HG03139 (cell line): ENCODE results near the gene POMZP3.
"Not testable (repeated sequence)": the region's sequence is repeated elsewhere in the genome, so short reads cannot be mapped to it uniquely, and the experiment has no call there.

Experiments
- ATAC-seq: cut with Tn5 transposase; IDR thresholded peaks from one replicate; pipeline ENCODE4 v1.9.1; 2021; ENCODE audit not compliant: unreplicated experiment

The POMZP3 gene

DNA sequence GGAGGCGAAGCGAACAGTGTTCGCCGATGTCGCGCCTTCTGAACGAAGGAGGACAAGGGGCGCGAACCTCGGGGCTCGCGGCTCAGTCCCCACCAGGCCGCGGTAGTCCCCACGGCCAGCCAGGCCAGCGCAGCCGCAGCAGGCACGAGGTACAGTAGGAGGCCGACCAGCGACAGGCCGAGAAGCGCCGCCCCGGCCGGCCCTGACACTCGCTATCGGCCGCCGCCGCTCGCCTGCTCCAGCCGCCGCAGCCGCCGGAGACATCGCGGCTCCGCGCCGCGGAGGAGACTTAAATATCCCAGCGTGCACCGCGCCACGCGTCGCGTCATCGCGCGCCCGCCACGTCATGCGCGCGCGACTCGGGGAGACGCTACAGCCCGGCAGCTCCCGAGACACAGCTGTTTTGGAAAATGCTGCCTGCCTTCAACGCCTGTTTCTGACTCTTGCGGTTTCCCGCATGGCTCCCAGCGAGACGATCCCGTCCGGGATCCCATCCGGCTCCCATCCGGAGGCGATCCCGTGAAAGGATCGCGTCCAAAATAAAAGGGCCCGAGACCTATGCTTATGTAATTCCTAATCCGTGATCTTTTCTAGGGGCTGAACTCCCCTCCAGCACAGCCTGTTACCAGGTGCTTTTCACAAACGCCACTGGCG is at the start of gene POMZP3:
Gene POMZP3, minus strand, starts transcription at position 291 of the 654 bp plus-strand sequence. CDS start 1,215 bp downstream, outside the sequence.
- ATAC-seq: peak; percentile 78

DNA sequence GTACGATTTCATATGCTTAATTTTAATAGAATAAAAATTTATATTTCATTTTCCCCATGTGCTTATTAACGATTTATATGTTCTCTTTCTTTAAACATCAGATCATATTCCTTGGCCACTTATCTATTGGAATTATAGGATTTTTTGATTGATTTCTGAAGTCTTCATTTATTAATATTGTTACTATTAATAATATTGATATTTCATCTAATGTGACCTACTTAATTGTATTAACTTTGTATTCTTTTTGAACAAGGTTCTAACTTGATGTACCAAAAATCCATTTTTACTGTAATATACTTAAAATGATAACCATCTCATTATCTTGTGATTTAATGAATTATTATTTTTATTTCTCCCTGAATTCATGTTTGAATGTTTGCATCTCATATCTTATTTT is 48.7 kb upstream of the POMZP3 start:
- not testable (repeated sequence) for ATAC-seq

DNA sequence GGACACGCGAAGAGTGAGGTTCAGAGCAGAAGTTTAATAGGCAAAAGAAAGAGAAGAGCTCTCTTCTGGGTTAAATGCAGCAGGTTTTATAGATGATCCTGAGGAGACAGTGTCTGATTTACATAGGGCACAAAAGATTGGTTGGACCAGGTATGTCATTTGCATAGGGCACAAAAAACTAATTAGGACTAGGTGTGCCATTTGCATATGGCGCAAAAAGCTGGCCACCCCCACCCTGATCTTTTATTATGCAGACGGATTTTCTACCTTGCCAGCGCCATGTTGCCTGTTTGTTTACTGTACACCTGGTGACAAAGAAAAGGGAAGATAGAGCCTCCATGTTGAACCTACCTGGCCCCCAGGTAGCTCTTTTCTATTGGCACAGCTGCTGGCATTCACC is 46.3 kb upstream of the POMZP3 start:
- ATAC-seq: not testable (repeated sequence)

DNA sequence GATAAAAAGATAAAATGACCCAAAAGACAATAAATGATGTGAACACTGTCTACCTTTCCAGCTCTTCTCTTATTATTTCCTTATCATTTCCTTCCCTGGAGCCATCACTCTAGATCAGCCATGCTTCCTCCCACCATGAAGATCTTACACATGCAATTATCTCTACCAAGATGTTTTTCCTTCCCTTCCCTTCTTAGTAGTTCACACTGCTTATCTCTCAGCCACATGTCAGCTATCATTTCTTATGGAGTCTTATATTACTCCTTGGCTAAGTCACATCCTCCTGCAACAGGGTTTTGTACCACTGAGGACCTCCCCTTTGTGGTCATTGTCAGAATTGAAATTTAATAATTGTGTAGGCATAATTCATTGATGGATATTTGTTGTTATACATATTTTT is 32.1 kb upstream of the POMZP3 start:
- ATAC-seq: not testable (repeated sequence)

DNA sequence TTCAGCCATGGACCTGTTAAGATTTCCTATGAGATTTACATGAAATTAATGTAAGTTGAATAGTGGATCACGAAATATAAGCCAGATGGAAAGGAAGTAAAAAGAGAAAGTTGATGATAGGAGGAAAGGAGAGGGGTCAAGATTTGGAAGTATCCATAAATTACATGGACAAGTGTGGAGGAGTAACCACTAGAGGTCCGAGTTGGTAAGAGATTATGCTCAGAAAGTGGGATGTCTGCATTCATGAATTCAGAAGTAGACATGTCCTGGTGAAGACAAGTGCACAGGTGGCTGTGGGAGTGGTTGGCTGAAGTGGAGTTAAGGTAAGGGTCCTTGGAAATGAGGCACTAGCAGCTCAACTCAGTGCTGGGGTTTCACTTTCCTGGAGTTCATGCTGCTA is 29.3 kb upstream of the POMZP3 start:
- not testable (repeated sequence) for ATAC-seq

DNA sequence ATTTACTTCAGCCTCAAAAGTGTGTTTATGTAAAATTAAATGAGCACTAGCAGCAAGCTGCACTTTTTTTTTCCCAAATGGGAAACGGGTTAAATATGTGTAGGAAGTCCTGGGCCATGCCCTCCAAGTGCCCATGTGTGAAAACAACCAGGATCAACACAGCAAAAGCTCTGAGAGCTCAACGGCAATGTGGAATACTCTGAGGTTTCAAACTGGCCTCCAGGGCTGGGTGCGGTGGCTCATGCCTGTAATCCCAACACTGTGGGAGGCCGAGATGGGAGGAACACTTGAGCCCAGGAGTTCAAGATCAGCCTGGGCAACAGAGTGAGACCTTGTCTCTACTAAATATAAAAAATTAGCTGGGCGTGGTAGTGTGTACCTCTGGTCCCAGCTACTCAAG is 15.5 kb upstream of the POMZP3 start:
- ATAC-seq: not testable (repeated sequence)

DNA sequence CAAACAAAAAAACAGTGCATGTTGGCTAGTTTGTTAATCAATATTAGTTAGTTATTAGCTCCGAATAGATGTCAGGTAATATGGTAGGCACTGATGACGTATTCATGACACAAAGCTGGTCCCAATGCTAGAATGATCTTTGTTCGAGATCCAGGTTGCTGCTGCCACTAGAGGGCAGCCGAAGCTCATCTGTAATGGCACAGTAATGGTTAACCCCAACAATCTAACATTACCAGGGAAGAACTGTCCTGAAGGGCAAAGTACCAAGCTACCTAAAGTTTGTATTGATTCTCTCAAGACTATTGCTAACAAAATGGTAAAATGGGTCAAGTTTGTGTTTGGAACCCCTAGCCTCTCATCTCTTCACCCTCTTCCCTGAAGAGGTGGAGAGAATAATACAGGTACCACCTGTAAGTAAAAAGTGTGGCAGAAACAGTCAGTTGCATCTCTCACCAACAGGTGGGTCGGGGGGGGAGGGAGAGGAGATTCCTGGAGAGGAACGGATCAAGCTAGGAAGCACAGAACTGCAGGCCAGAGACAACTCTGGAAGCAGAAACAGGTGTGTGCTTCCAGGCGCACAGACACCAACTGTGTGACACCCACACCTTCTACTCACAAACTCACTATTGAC is 10.1 kb upstream of the POMZP3 start:
- ATAC-seq: peak; percentile 84

DNA sequence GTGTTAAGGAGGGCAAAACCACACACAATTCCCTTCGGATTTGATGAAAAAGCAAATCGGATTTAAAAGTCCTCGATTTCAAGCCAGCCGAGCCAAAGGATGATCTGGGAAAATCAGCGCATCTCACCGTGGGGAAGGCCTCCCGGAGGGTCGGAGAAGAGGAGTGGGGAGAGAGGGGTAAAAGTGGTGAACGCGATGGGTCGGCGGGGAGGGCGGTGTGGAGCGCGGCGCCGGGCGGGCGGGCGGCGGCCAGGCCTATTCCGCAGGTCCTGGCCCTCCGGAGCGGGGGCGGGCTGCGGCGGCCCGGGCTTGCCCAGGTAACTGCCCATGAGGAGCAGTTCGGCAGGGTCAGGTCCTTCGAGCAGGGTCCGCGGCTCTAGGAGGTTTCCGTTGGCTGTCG is 498 bp downstream of the POMZP3 start:
- ATAC-seq: peak; percentile 51

DNA sequence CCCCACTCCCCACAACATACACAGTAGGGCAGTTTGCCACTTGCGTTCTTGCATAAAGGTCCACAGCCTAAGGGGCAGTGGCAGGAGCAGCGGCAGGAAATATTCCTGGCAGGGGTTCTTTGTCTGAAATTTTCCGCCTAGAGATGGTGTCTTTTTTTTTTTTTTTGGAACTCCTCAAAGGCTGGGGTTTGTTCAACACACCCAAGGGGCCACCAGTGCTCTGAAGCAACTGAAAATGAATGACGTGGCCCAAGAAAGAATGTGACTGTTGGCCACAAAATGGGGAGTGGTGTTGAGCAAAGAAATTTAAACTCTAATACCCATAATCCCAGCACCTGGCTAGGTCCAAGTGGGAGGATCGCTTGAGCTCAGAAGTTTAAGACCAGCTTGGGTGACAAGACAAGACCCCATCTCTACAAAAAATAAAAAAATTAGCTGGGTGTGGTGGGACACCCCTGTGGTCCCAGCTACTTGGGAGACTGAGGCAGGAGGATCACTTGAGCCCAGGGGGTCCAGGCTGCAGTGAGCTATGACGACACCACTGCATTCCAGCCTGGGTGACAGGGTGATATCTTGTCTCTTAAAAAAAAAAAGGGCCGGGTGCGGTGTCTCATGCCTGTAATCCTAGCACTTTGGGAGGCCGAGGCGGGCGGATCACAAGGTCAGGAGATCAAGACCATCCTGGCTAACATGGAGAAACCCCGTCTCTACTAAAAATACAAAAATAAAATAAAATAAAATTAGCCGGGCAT is 7.5 kb downstream of the POMZP3 start:
- not testable (repeated sequence) for ATAC-seq

DNA sequence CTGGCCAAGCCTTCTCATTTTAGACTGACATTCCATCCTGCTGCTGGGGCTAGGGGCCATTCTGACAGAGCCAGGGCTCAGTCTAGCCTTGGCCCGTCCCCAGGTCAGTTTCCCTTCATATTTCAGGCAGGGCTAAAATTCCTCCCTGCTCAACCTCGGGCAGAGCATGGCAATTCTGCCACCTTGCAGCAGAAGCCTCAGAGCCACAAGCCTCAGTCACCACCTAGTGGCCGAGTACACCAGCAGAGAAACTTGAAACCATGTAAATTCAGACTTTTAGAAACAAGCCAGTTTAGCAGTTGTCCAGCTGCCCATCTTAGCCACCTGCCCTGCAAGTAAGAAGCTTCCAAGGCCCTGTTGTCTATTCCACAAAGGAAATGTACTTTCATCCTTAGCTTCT is 13.3 kb downstream of the POMZP3 start:
- not testable (repeated sequence) for ATAC-seq

DNA sequence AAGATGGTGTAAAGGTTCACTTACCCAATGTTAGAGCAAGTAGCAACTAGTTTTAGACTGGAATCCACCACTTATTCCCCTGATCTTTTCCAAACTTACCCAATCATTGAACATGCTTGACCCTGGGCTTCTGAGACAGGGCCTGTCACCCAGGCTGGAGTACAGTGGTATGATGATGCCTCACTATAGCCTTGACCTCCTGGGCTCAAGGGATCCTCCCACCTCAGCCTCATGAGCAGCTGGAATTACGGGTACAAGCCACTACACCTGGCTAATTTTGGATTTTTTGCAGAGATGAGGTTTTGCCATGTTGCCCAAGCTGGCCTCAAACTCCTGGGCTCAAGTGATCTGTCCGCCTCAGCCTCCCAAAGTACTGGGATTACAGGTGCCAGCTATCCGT is 14.8 kb downstream of the POMZP3 start:
- not testable (repeated sequence) for ATAC-seq

DNA sequence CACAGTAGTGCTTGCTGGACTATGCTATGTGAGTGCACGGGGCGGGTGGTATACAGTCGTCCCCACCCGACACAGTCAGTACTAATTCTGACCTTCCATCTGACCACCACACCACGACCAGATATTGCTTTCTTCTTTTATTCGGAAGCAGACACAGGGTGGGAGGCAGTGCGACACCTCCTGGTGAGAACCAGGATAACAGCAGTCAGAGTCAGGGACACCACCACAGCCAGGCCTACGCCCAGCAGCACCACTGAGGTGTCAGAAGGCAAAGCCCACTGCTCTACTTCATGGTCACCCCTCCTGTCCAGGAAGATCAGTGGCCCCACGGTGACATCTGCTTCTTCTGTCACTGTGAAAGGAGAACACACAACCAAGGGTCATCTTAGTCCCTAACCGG is 17.2 kb downstream of the POMZP3 start:
- ATAC-seq: not testable (repeated sequence)

DNA sequence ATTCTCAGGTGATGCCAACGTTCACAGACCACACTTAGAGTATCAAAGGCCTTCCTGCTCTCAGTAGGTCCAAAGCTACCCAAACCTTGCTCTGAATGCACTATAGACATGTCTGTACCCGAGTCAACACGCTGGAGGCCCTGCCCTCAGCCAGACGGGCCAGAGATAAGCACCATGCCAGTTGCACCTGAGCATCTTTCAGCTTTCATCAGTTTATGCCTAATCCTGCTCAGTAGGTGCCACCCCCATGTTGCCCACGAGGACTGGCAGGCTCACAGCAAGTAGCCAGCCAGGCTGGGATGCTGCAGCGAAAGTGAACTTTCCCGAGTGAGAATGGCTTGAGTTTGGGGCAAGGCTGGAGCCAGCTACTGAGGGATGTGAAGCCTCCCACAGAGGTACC is 18.6 kb downstream of the POMZP3 start:
- ATAC-seq: not testable (repeated sequence)

DNA sequence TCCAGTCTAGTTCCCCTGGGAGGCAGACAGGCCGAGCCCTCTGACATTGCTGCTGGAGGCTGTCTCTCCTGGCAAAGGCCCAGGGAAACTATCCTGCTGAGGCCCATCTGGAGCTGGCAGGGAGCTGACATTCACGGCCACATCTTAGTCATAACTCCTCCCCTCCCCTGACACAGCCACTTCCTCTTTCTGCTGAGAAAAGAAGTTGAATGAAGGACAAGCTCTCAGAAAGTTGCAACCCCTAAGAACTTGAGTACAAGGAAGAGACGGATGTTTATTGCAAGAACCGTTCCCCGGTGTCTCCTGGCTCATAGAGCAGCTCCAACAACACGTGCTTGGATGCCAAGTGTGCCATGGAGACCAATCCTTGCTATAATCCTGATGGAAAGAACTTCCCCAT is 21.1 kb downstream of the POMZP3 start:
- ATAC-seq: peak; percentile 99

DNA sequence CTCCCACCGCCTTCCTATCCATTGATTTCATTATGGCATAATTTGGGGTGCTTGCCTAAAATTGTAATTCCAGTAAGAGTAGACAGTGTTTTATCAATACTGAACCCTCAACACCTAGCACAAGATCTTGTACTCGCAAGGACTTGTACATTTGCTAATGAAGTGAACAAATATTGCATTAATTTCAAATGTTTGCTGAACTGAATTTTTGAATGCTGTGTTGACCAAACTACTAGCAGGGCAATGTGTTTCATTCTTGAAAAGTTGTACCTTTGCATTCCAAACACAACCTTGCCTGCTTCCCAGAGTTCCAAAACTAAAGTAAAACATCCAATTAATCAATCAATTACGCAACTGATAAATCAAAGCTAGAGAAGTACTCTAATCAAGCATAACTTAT is 26.4 kb downstream of the POMZP3 start:
- not testable (repeated sequence) for ATAC-seq

DNA sequence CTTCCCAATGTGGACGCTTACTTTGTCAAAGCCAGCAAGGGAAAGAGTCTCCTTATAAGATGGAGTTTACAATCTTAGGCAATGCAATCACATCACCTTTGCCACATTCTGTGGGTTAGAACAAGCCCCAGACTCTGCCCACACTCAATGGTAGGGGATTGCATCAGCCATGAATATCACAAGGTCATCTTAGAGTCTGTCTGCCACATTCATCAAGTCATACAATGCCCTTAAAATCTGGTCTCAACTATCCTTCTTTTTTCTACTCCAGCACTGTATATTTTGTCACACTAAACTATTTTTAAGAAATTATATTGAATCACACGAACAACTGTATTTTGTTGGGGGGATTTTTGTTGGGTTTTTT is 27.0 kb downstream of the POMZP3 start:
- ATAC-seq: not testable (repeated sequence)

DNA sequence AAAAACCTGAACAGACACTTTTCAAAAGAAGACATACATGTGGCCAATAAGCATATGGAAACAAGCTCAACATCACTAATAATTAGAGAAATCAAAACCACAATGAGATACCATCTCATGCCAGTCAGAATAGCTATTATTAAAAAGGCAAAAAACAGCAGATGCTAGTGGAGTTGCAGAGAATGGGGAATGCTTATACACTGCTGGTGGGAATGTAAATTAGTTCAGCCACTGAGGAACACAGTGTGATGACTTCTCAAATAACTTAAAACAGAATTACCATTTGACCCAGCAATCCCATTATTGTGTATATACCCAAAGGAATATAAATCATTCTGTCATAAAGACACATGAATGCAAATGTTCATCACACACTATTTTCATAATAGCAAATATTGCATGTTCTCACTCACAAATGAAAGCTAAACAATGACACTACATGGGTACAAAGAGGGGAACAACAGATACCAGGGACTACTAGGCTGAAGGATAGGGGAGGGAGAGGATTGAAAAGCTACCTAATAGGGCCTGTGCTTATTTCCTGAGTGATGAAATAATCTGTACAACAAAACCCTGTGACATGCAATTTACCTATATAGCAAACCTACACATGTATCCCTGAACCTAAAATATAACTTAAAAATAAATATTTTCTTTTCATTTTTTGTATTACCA is 28.4 kb downstream of the POMZP3 start:
- ATAC-seq: not testable (repeated sequence)

DNA sequence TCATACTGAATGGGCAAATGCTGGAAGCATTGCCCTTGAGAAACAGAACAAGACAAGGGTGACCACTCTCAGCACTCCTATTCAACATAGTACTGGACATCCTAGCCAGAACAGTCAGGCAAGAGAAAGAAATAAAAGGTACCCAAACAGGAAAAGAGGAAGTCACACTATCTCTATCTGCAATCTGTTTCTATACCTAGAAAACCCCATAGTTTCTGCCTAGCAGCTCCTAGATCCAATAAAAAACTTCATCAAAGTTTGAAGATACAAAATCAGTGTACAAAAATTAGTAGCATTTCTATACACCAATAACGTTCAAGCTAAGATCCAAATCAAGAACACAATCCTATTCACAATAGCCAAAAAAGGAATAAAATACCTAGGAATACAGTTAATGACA is 29.8 kb downstream of the POMZP3 start:
- not testable (repeated sequence) for ATAC-seq

DNA sequence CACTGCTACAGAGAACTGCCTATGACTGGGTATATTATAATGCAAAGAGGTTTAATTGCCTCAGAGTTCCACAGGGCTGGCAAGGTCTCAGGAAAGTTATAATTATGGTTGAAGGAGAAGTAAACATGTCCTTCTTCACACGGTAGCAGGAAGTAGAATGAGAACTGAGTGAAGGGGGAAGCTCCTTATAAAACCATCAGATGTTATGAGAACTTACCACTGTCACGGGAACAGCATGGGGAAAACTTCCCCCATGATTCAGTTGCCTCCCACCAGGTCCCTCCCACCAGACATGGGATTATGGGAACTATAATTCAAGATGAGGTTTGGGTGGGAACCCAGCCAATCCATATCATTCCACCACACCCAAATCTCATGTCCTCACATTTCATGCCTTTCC is 34.4 kb downstream of the POMZP3 start:
- ATAC-seq: not testable (repeated sequence)

DNA sequence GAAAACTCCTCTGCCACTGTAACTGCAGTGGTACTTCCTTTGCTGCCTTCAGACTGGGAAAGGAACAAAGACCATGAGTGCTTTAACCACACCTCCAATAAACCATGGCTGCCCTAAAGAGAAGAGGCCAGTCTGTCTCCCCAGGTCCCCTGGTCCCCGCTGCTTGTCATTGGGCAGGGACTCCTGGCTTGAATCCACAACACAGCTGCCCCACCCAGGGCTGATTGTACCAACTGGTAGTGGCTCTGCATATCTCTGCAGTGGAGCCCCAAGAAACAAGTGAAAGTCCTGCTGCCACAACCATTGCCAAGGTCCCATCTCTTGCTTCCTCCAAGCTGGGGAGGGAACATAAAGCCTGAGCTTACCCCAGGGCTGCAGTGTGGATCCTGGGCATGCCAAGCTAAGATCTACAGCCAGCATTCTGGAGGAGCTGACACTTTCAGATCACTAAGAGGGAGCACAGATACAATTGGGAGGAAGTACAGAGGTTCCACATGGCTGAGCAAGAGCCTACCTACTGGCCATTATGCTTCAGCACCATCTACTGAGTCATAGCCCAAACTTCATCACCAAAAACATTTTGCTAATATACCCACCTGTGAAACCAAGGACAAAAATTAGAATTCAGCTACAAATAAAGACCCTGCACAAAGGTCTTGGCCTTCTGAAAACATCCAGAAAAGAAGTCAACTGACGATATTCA is 35.3 kb downstream of the POMZP3 start:
- peak; percentile 70 for ATAC-seq

DNA sequence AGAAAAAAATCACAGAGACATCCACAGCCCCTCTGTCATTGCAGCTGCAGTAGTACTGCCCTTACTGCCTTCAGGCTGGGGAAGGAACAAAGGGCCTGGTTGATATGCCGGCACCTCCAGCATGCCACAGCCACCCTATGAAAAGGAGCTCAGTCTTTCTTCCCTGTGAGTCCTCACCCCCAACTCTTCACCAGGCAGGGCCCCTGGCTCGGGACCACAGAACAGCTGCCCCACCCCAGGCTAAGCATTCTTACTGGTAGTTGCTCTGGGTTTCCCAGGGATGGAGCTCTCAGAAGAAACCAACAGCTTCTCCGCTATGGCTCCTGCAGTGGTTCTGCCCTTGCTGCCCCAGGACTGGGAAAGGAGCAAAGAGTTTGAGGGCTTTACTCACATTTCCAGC is 36.0 kb downstream of the POMZP3 start:
- ATAC-seq: not testable (repeated sequence)
